ENCODE measurements around the gene MT3.

MT3 gene

GRCh38 chr16:56589141-56590039 lies at the start of gene MT3:
TSS of gene MT3 (plus strand) at chr16:56589528. CDS start at chr16:56589591, 63 bp downstream.
- Histone ChIP-seq H3K27me3 (ENCODE audit: insufficient read depth, low read length) (peaks cover 85% of the 10 kb centered on the region), H3K9me3 (ENCODE audit: insufficient read depth, low read depth, low read length) (no peaks in the 10 kb centered on the region), H3K36me3 (ENCODE audit: insufficient read depth, low read depth, low read length) (no peaks in the 10 kb centered on the region), H3K9ac (ENCODE audit: low read depth, low read length) (no peak within 1 kb of the TSS), H3K4me1 (ENCODE audit: insufficient read depth, low read length) (no peaks in the 10 kb centered on the region; the same call in 1 of the 2 replicates), H3K4me3 (ENCODE audit: low read length) (peak within 1 kb of the TSS; percentile 68), H3K27ac (ENCODE audit: low read length) (no peak within 1 kb of the TSS)

- peaks cover 22% of the 10 kb centered on the region for H3K27me3 ChIP-seq (ENCODE audit: insufficient read depth, low read length)
- H3K4me3 ChIP-seq (ENCODE audit: low read length), result no peak overlapping the region
- no peaks in the 10 kb centered on the region; the same call in 1 of the 2 replicates for H3K4me1 ChIP-seq (ENCODE audit: insufficient read depth, low read length)
- H3K9ac ChIP-seq (ENCODE audit: low read depth, low read length), result no peak overlapping the region
- no peaks in the 10 kb centered on the region for H3K36me3 ChIP-seq (ENCODE audit: insufficient read depth, low read depth, low read length)
- H3K27ac ChIP-seq (ENCODE audit: low read length), result no peak overlapping the region
- H3K9me3 ChIP-seq (ENCODE audit: insufficient read depth, low read depth, low read length), result no peaks in the 10 kb centered on the region
Measured at GRCh38 chr16:56539656-56540055, 49.7 kb upstream of the MT3 start.

GRCh38 chr16:56542039-56542438 lies 47.3 kb upstream of the MT3 start:
- Histone ChIP-seq H3K9me3 (ENCODE audit: insufficient read depth, low read depth, low read length) (no peaks in the 10 kb centered on the region), H3K9ac (ENCODE audit: low read depth, low read length) (no peak overlapping the region), H3K27ac (ENCODE audit: low read length) (no peak overlapping the region), H3K4me1 (ENCODE audit: insufficient read depth, low read length) (peaks cover 4% of the 10 kb centered on the region), H3K27me3 (ENCODE audit: insufficient read depth, low read length) (peaks cover 34% of the 10 kb centered on the region), H3K4me3 (ENCODE audit: low read length) (no peak overlapping the region), H3K36me3 (ENCODE audit: insufficient read depth, low read depth, low read length) (no peaks in the 10 kb centered on the region)

GRCh38 chr16:56547120-56547948 lies 42.0 kb upstream of the MT3 start:
- peak overlapping the region; percentile 33; the same call in 1 of the 2 replicates for H3K9ac ChIP-seq (ENCODE audit: low read depth, low read length)
- no peaks in the 10 kb centered on the region for H3K36me3 ChIP-seq (ENCODE audit: insufficient read depth, low read depth, low read length)
- no peak overlapping the region for H3K27ac ChIP-seq (ENCODE audit: low read length)
- peak overlapping the region; percentile 26; the same call in 1 of the 2 replicates for H3K4me3 ChIP-seq (ENCODE audit: low read length)
- H3K4me1 ChIP-seq (ENCODE audit: insufficient read depth, low read length), result peaks cover 12% of the 10 kb centered on the region
- H3K9me3 ChIP-seq (ENCODE audit: insufficient read depth, low read depth, low read length), result no peaks in the 10 kb centered on the region
- H3K27me3 ChIP-seq (ENCODE audit: insufficient read depth, low read length), result peaks cover 46% of the 10 kb centered on the region

GRCh38 chr16:56547949-56548567 lies 41.3 kb upstream of the MT3 start:
- Histone ChIP-seq H3K9ac (ENCODE audit: low read depth, low read length) (peak overlapping the region; percentile 33; the same call in 1 of the 2 replicates), H3K27me3 (ENCODE audit: insufficient read depth, low read length) (peaks cover 46% of the 10 kb centered on the region), H3K36me3 (ENCODE audit: insufficient read depth, low read depth, low read length) (no peaks in the 10 kb centered on the region), H3K9me3 (ENCODE audit: insufficient read depth, low read depth, low read length) (no peaks in the 10 kb centered on the region), H3K4me3 (ENCODE audit: low read length) (peak overlapping the region; percentile 25; the same call in 1 of the 2 replicates), H3K27ac (ENCODE audit: low read length) (no peak overlapping the region), H3K4me1 (ENCODE audit: insufficient read depth, low read length) (peaks cover 12% of the 10 kb centered on the region)

GRCh38 chr16:56549161-56549560 lies 40.2 kb upstream of the MT3 start:
- H3K9me3 ChIP-seq (ENCODE audit: insufficient read depth, low read depth, low read length), result no peaks in the 10 kb centered on the region
- no peak overlapping the region for H3K27ac ChIP-seq (ENCODE audit: low read length)
- H3K36me3 ChIP-seq (ENCODE audit: insufficient read depth, low read depth, low read length), result no peaks in the 10 kb centered on the region
- no peak overlapping the region for H3K4me3 ChIP-seq (ENCODE audit: low read length)
- H3K4me1 ChIP-seq (ENCODE audit: insufficient read depth, low read length), result peaks cover 12% of the 10 kb centered on the region
- peaks cover 44% of the 10 kb centered on the region for H3K27me3 ChIP-seq (ENCODE audit: insufficient read depth, low read length)
- H3K9ac ChIP-seq (ENCODE audit: low read depth, low read length), result no peak overlapping the region

GRCh38 chr16:56549744-56550385 lies 39.5 kb upstream of the MT3 start:
- no peak overlapping the region for H3K9ac ChIP-seq (ENCODE audit: low read depth, low read length)
- no peak overlapping the region for H3K4me3 ChIP-seq (ENCODE audit: low read length)
- H3K9me3 ChIP-seq (ENCODE audit: insufficient read depth, low read depth, low read length), result no peaks in the 10 kb centered on the region
- H3K27ac ChIP-seq (ENCODE audit: low read length), result no peak overlapping the region
- peaks cover 45% of the 10 kb centered on the region for H3K27me3 ChIP-seq (ENCODE audit: insufficient read depth, low read length)
- H3K36me3 ChIP-seq (ENCODE audit: insufficient read depth, low read depth, low read length), result no peaks in the 10 kb centered on the region
- peaks cover 12% of the 10 kb centered on the region for H3K4me1 ChIP-seq (ENCODE audit: insufficient read depth, low read length)

- Histone ChIP-seq H3K27me3 (ENCODE audit: insufficient read depth, low read length) (peaks cover 31% of the 10 kb centered on the region), H3K27ac (ENCODE audit: low read length) (no peak overlapping the region), H3K9me3 (ENCODE audit: insufficient read depth, low read depth, low read length) (no peaks in the 10 kb centered on the region), H3K9ac (ENCODE audit: low read depth, low read length) (no peak overlapping the region), H3K4me3 (ENCODE audit: low read length) (no peak overlapping the region), H3K36me3 (ENCODE audit: insufficient read depth, low read depth, low read length) (no peaks in the 10 kb centered on the region), H3K4me1 (ENCODE audit: insufficient read depth, low read length) (peaks cover 8% of the 10 kb centered on the region)
Measured at GRCh38 chr16:56551796-56552738, 37.3 kb upstream of the MT3 start.

- Histone ChIP-seq H3K9ac (ENCODE audit: low read depth, low read length) (no peak overlapping the region), H3K27me3 (ENCODE audit: insufficient read depth, low read length) (peaks cover 26% of the 10 kb centered on the region), H3K4me1 (ENCODE audit: insufficient read depth, low read length) (no peaks in the 10 kb centered on the region), H3K4me3 (ENCODE audit: low read length) (no peak overlapping the region), H3K27ac (ENCODE audit: low read length) (no peak overlapping the region), H3K36me3 (ENCODE audit: insufficient read depth, low read depth, low read length) (no peaks in the 10 kb centered on the region), H3K9me3 (ENCODE audit: insufficient read depth, low read depth, low read length) (no peaks in the 10 kb centered on the region)
Measured at GRCh38 chr16:56554441-56554840, 34.9 kb upstream of the MT3 start.

- H3K4me1 ChIP-seq (ENCODE audit: insufficient read depth, low read length), result no peaks in the 10 kb centered on the region
- no peaks in the 10 kb centered on the region for H3K36me3 ChIP-seq (ENCODE audit: insufficient read depth, low read depth, low read length)
- no peak overlapping the region for H3K27ac ChIP-seq (ENCODE audit: low read length)
- H3K4me3 ChIP-seq (ENCODE audit: low read length), result no peak overlapping the region
- H3K9me3 ChIP-seq (ENCODE audit: insufficient read depth, low read depth, low read length), result no peaks in the 10 kb centered on the region
- no peak overlapping the region for H3K9ac ChIP-seq (ENCODE audit: low read depth, low read length)
- peaks cover 18% of the 10 kb centered on the region; the same call in 1 of the 2 replicates for H3K27me3 ChIP-seq (ENCODE audit: insufficient read depth, low read length)
Measured at GRCh38 chr16:56558024-56558747, 31.1 kb upstream of the MT3 start.

Data from iPS-20b (cell line).